Activated CD4-positive, alpha-beta T cell treated with anti-CD3 and anti-CD28 coated beads, Interleukin-2, amount 10 ng/mL, durations not matched to agents 24 days and 14 days (primary cell): ENCODE results near the gene CCDC88C. TPM values are rescaled to one million over a fixed set of nuclear protein-coding genes. Genes with fewer than 3 reads are reported as not detected.
A peak's percentile ranks its signal among the peaks of the same experiment; 100 is the strongest.

Source experiments
- DNase-seq: peaks from one replicate; pipeline ENCODE4 v3.0.0; 2022
- H3K27ac Mint-ChIP-seq: one replicate; pipeline ENCODE4 v1.8.0; 2022; ENCODE audit warnings: mild to moderate bottlenecking, mixed read lengths
- H3K27me3 Mint-ChIP-seq: one replicate; pipeline ENCODE4 v1.8.0; 2022; ENCODE audit warnings: mixed read lengths
- H3K36me3 Mint-ChIP-seq: one replicate; pipeline ENCODE4 v1.8.0; 2022; ENCODE audit warnings: low read depth, mild to moderate bottlenecking, mixed read lengths
- H3K4me1 Mint-ChIP-seq: one replicate; pipeline ENCODE4 v1.8.0; 2021; ENCODE audit warnings: mixed read lengths
- H3K4me3 Mint-ChIP-seq: one replicate; pipeline ENCODE4 v1.8.0; 2022; ENCODE audit warnings: mild to moderate bottlenecking, moderate library complexity, mixed read lengths
- H3K9me3 Mint-ChIP-seq: one replicate; pipeline ENCODE4 v1.8.0; 2021; ENCODE audit warnings: mixed read lengths
- intact Hi-C: fragments of 100-400 bp; cut with micrococcal nuclease; formaldehyde crosslinking; loops from one replicate; pipeline ENCODE4 v1.15.1; 2023
- total RNA-seq: library from RNA; stranded (reverse); gene quantifications from 2 replicates; pipeline ENCODE4 v1.2.3, GENCODE V29; 2022

The CCDC88C gene
- total RNA-seq, 1 donor from 2014 or later, result 89.9 TPM

DNA sequence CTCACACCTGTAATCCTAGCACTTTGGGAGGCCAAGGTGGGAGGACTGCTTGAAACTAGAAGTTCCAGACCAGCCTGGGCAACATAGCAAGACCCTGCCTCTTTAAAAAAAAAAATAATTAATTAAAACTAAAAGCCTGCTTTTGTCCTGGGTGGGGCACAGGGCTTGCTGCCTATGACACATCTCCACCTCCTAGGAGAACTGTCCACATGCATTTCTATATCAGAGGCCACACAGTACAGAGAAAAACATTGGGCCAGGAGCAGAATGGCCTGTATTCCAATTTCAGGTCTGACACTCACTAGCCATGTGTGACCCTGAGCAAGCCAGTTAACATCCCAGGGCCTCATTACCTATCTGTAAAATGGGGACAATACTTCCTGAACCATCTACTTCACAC lies 31.9 kb downstream of the CCDC88C start:
- Mint-ChIP-seq H3K4me1 (peaks cover 70% of the 10 kb centered on the region), H3K4me3 (no peak overlapping the region), H3K36me3 (peaks cover 16% of the 10 kb centered on the region), H3K27ac (no peak overlapping the region), H3K27me3 (no peaks in the 10 kb centered on the region), H3K9me3 (no peaks in the 10 kb centered on the region)
- DNase-seq, result no peak
- intact Hi-C loops, result no loop called here

DNA sequence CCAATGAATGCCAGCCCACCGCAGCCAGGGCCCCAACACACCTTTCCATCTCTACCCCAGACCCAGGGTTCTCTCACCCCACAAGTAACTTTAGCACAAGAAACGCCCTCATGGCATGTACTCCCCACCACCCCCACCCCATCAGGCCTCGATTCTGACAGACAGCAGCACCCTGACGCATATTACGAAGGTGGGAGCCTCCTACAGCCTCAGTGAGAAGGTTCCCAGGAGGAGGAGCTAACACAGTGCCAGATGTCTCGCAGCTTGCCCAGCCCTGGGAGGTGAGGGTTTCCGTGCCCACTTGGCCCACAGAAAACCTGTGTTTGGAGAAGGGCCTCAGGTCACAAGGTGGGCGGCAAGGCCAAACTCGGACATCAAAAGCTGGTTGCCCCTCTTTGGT lies 32.4 kb downstream of the CCDC88C start:
- Mint-ChIP-seq H3K27ac (no peak overlapping the region), H3K4me1 (peaks cover 71% of the 10 kb centered on the region), H3K9me3 (no peaks in the 10 kb centered on the region), H3K36me3 (peaks cover 15% of the 10 kb centered on the region), H3K4me3 (no peak overlapping the region), H3K27me3 (no peaks in the 10 kb centered on the region)
- DNase-seq, result no peak
- intact Hi-C loops, result no loop called here

DNA sequence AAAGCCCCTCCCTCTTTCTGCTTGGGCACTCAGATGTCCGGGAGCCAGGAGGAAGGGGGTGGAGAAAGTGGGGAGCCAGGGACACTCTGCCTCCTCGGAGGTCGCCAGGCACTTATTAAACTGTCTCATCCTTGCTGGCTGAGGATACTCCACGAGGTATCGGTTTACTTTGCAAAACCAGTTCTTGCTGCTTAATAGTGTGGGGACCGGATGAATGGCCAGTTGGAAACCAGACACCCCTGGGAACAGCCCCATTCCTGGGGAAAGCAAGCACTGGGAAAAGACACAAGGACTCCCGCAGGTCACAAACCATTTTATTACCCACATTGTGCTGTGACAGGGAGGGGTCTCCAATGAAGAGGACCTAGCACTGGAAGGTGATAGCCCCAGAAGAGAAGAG lies 34.2 kb downstream of the CCDC88C start:
- DNase-seq, result no peak
- intact Hi-C loops, result no loop called here

DNA sequence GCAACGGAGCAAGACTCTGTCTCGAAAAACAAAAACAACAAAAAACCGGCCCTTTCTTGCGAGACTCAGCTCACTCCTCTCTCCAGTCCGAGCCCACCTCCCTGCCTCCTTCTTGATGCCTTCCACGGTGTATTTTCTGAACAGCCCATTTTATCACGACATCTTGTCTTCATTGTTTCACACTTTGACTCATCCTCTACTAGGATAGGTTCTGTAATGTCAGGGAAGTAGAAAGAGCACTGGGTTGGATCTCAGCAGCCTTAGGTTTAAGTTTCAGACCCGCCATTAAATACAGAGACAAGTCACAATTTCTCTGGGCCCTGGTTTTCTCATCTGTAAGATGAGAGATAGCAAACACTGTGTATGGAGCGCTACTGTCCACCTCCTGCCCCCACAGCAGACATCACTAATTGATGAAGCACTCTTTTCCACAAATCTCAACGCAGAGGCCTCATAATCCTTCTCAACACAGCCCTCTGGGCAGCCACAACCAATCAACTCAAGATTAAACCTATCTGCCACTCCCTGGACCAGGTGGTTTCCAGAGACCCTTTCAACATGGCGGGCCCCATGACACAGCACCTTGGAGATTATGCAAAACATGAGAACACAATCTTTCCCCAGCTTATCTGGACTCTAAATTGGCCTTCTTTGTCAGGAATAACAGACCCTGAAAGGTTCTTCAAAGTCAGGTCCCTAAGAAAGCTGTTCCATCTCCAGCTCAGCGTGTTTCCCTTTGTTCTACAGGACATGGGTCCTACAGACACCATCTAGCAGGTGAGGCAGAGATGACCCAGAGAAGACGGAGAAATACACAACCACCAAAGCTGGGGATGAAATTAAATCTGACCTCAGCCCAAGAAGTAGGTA lies 35.6 kb downstream of the CCDC88C start:
- H3K4me1 Mint-ChIP-seq, result peaks cover 73% of the 10 kb centered on the region
- H3K9me3 Mint-ChIP-seq, result no peaks in the 10 kb centered on the region
- H3K4me3 Mint-ChIP-seq, result no peak overlapping the region
- intact Hi-C loops, result no loop called here
- H3K27me3 Mint-ChIP-seq, result no peaks in the 10 kb centered on the region
- H3K36me3 Mint-ChIP-seq, result peaks cover 23% of the 10 kb centered on the region
- peak overlapping the region; percentile 29 for H3K27ac Mint-ChIP-seq
- DNase-seq, result no peak

More for the DNA sequence above, 34.2 kb downstream of the CCDC88C start:
- no peaks in the 10 kb centered on the region for H3K27me3 Mint-ChIP-seq
- H3K4me1 Mint-ChIP-seq, result peaks cover 74% of the 10 kb centered on the region
- no peaks in the 10 kb centered on the region for H3K9me3 Mint-ChIP-seq
- H3K36me3 Mint-ChIP-seq, result peaks cover 20% of the 10 kb centered on the region
- no peak overlapping the region for H3K27ac Mint-ChIP-seq
- no peak overlapping the region for H3K4me3 Mint-ChIP-seq

DNA sequence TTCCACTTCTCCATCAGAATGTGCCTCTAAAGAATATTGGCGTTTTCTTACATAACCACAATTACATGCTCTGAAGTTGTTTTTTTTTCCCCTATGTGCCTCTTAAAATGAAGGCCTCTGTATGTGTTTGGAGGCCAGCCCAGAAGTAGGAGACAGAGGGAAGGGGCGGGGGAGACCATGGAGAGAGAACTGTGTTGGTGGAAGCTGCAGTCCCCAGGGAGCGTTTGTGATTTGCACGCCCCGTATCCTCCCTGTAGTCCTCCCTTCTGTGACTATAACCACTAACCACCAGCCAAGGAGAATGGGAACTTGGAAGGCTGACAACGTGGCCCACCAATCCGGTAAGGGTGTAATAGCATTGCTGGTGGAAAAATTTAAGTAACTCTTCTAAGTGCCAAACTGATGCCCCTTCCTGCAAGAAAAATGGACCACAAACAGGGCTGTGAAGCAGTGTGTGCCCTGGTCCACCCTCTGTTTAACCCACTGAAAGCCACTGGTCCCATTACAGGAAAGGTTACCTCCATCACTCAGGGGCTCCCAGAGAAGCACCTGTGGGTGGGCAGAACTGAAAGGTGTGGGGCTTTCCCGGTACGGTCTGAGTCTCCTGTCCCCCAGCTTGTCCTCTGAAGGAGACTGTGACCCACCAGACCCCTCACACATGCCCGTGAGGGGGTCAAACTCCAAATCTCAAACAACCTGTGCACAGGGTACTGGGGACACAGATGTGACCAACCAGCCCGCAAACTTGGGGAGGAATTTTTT lies 36.8 kb downstream of the CCDC88C start:
- H3K27ac Mint-ChIP-seq, result peak overlapping the region; percentile 17
- intact Hi-C loops, result no loop called here
- peaks cover 79% of the 10 kb centered on the region for H3K4me1 Mint-ChIP-seq
- no peaks in the 10 kb centered on the region for H3K9me3 Mint-ChIP-seq
- no peak for DNase-seq
- H3K4me3 Mint-ChIP-seq, result no peak overlapping the region
- no peaks in the 10 kb centered on the region for H3K27me3 Mint-ChIP-seq
- H3K36me3 Mint-ChIP-seq, result peaks cover 25% of the 10 kb centered on the region

DNA sequence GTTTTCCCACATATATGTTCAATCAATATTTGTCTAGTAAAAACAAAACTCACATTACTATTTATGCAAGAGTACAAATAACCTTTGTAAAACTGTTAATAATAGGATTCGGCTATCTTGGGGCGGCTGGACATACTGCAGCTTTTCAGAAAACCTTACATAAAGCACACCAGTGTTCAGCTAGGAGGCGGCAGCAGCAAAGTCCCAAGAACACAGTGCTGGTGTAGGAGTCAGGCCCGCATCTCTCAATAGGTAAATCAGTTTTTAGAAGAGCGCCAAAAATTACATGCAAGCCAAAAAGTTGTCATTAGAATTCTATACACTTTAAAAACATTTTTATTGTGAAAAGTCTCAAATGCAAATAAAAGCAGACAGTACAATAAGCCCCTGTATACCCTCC lies 37.5 kb downstream of the CCDC88C start:
- peaks cover 27% of the 10 kb centered on the region for H3K36me3 Mint-ChIP-seq
- H3K4me3 Mint-ChIP-seq, result no peak overlapping the region
- no peak for DNase-seq
- H3K4me1 Mint-ChIP-seq, result peaks cover 84% of the 10 kb centered on the region
- no peaks in the 10 kb centered on the region for H3K9me3 Mint-ChIP-seq
- intact Hi-C loops, result no loop called here
- peak overlapping the region; percentile 3 for H3K27ac Mint-ChIP-seq
- no peaks in the 10 kb centered on the region for H3K27me3 Mint-ChIP-seq

DNA sequence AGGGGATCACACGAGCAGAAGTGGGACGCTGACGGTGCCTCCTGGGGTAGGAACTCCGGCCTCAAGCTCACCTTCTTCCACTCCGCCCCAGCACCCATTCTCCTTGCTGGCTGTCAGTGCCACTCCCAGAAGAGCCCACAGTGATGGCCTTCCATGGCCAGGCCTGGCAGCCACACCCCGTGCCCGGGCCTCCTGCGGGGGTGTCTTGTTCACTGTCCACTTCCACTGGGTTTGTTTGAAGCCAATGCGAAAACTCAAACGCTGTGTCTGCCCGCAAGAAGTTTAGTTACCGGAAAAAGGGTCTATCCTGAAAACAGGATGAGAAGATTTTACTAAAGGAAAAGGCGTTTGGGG lies 38.1 kb downstream of the CCDC88C start:
- peak overlapping the region; percentile 46 for H3K27ac Mint-ChIP-seq
- no peak overlapping the region for H3K4me3 Mint-ChIP-seq
- H3K9me3 Mint-ChIP-seq, result no peaks in the 10 kb centered on the region
- DNase-seq, result no peak
- H3K27me3 Mint-ChIP-seq, result no peaks in the 10 kb centered on the region
- intact Hi-C loops, result no loop called here
- H3K4me1 Mint-ChIP-seq, result peaks cover 86% of the 10 kb centered on the region
- H3K36me3 Mint-ChIP-seq, result peaks cover 30% of the 10 kb centered on the region

DNA sequence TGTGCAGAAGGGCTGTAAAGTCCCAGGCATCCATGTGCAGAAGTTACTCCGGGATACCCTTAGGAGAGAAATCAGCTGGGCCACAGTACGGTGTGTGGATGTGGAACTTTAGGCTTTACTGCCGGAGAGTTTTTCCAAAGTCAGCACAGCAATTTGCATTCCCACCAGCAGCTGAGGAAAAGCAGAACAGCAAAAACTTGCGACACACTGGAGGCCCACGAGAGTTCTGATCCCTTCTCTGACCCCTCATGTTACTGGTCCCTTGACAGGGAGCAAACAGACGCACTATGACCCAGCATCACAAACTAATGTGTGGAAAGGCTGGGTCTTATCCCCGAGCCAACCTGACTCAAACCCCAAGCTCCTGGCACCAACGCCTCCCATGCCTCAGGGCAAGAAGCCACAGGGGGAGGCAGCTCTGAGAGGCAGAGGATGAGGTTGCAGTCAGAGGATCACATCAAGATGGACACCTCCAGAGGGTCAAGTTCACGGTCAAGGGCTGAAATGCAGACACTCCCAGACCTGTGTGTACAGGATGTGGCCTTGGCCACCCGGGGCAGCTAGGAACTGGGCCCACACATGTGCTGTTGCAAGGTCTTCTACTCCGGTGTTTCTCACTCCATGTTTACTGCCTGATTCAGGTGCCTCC lies 38.6 kb downstream of the CCDC88C start:
- Mint-ChIP-seq H3K4me1 (peaks cover 88% of the 10 kb centered on the region), H3K27ac (peak overlapping the region; percentile 46), H3K4me3 (no peak overlapping the region), H3K9me3 (no peaks in the 10 kb centered on the region), H3K36me3 (peaks cover 31% of the 10 kb centered on the region), H3K27me3 (no peaks in the 10 kb centered on the region)
- DNase-seq, result no peak
- intact Hi-C loops, result no loop called here

DNA sequence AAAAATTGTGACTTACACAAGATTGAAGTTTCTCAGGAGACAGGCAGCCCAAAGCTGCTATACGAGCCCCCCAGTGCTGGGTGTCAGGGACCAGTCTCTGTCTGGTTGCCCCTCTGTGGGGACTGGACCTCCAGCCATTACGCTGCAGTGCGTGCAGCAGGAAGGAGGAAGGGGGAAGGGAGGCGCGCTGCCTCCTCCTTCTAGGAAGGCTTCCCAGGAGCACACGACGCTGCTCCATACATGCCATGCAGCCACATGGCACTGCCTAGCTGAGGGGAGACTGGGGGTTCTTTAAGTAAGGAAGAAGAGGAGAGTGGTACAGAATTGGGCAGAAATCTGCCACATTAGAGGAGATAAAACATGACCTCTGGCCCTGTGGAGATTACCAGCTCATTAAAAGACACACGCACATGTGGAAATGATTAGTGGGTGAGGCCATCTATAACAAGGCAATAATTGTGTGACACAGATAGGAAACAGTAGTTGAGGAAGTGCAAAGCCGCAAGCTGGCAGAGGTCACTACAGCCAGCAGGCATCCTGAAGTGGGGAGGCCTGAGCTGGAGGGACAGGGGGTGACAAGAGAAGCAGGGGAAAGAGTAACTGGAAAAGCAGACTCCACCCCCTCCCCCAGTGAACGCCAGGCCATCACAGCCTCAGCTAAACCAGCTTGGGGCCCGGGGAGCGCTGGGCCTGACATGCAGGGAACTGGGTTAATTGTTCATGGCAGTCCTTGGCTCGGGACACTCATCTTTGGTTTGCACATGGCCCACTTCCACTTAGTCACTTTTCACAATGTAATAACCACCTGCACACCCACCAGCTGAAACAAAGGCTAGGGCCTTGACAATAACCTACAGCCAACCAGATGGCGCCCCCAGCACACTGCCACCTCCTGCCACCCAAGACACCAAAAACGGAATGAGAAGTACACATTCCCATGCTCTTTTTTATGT lies 39.6 kb downstream of the CCDC88C start:
- Mint-ChIP-seq H3K9me3 (no peaks in the 10 kb centered on the region), H3K27ac (peak overlapping the region; percentile 61), H3K27me3 (no peaks in the 10 kb centered on the region), H3K36me3 (peaks cover 30% of the 10 kb centered on the region), H3K4me3 (no peak overlapping the region), H3K4me1 (peaks cover 91% of the 10 kb centered on the region)
- no peak for DNase-seq
- intact Hi-C loops, result no loop called here

DNA sequence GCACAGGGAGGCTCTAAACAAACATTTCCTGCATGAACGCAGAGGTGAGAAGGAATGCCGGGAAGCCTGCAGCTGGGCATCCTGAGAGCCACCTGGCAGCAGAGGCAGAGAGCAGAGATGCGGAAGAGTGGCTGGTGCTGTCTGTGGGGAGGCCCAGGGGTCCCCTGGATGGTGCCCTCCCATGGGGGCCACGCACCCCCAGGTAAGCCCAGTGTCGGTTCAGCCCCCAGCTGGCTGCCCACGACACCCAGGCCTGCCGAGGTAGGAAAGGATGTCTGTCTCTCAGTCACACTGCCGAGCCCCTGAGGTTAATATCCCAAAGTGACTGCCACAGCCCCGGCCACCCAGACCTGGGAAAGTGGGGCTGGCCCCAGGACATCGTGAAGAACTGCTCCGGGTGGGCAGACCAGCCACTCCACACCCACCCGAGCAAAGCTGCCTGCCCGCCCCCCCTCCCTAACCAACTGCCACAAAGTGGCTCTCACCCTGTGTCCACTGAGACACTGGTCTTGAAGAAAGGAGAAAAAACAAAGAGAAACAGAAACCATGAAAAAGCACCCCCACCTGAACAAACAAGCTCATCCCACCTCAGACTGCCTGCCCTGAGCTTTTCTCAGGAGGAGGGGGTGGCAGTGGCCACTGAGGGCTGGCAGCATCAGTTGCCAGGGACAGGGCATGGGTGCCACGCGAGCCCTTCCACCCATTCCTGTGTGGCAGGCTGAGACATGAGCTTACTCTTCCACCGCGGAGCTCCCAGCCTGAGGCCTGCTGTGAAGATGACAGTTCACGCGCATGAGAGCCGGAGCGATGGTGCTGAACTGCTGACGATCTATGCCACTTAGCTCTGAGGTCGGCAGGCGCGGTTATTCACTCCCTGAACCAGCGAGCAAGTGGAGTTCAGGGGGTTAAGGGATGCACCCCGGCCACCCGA lies 40.8 kb downstream of the CCDC88C start:
- Mint-ChIP-seq H3K4me3 (peak overlapping the region; percentile 23), H3K9me3 (no peaks in the 10 kb centered on the region), H3K4me1 (peaks cover 90% of the 10 kb centered on the region), H3K27ac (peak overlapping the region; percentile 68), H3K36me3 (peaks cover 27% of the 10 kb centered on the region), H3K27me3 (no peaks in the 10 kb centered on the region)
- intact Hi-C loops, result no loop called here
- no peak for DNase-seq

DNA sequence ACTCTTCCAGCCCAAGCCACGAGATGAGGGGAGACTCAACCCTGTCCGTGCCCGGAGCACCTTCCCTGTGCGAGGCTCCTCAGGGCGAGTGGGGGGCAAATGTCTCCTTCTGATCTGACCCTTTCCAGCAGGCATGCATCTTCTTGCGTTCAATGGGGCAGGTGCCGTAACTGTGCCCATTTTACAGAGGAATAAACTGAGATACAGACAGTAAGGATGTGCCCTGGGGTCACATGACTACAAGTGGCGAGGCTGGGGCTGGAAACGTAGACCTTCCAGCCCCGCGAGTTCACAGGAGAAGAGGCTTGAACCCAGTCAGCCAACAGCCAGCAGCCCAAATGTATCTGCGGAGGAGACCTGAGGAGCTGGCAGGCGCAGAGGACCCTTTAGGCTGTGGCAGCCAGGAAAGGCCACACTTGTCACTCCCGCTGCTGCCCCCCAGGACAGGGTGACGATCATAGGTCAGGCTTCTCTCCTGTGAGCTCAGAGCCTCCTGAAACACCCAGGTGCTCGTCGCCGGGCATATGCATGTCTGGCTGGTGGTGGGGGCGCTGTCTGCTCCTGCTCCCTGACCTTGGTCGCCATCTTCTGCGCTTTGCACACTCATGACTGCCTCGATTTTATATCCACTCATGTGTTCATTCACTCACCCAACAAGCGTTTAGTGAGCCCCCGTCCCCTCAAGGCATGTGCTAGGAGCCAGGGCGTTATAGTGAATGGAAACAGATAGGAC lies 41.7 kb downstream of the CCDC88C start:
- Mint-ChIP-seq H3K9me3 (no peaks in the 10 kb centered on the region), H3K27me3 (no peaks in the 10 kb centered on the region), H3K36me3 (peaks cover 26% of the 10 kb centered on the region), H3K4me3 (peak overlapping the region; percentile 80), H3K27ac (peak overlapping the region; percentile 90), H3K4me1 (peaks cover 90% of the 10 kb centered on the region)
- no peak for DNase-seq
- intact Hi-C loops, result no loop called here
